ENCODE results near the gene RMDN3. TPM values are rescaled to one million over a fixed set of nuclear protein-coding genes. Genes with fewer than 3 reads are reported as not detected.

The RMDN3 gene
- 18.8 and 21.5 TPM in 2 replicates for total RNA-seq

GRCh38 chr15:40754883-40755811, at the start of gene RMDN3:
TSS of gene RMDN3 (minus strand) at chr15:40755254. CDS start at chr15:40754783, 471 bp downstream.

GRCh38 chr15:40769274-40770146, 14.5 kb upstream of the RMDN3 start, which contains the start of gene C15orf62:
TSS of gene C15orf62 (plus strand) at chr15:40769980. CDS start at chr15:40770496, 516 bp downstream.

GRCh38 chr15:40763801-40764628, 9.0 kb upstream of the RMDN3 start, which contains the start of gene GCHFR:
TSS of gene GCHFR (plus strand) at chr15:40764068. CDS start at chr15:40764181, 113 bp downstream.

GRCh38 chr15:40694688-40695468, 60.2 kb downstream of the RMDN3 start, which contains the start of gene RAD51:
TSS of gene RAD51 (plus strand) at chr15:40695174. CDS start at chr15:40698759, 3,585 bp downstream.

Other genes starting within 250 kb of the RMDN3 start
- gene CCDC32, start 190.2 kb downstream of the RMDN3 start, total RNA-seq, result 30.3 and 42.8 TPM in 2 replicates
- 7.0 and 13.2 TPM in 2 replicates for gene RPUSD2, start 186.0 kb downstream of the RMDN3 start, total RNA-seq
- gene KNL1, start 161.0 kb downstream of the RMDN3 start, total RNA-seq, result 5.5 and 8.8 TPM in 2 replicates
- 3.4 and 9.1 TPM in 2 replicates for gene RAD51, start 60.1 kb downstream of the RMDN3 start, total RNA-seq
- gene GCHFR, start 8.8 kb upstream of the RMDN3 start, total RNA-seq, result 1.3 and 11.2 TPM in 2 replicates
- under 0.01 and 0.36 TPM in 2 replicates for gene C15orf62, start 14.7 kb upstream of the RMDN3 start, total RNA-seq
- 11.2 and 12.8 TPM in 2 replicates for gene ZFYVE19, start 51.8 kb upstream of the RMDN3 start, total RNA-seq
- gene DNAJC17, start 52.2 kb upstream of the RMDN3 start, total RNA-seq, result 18.8 and 24.3 TPM in 2 replicates
- not detected in 2 replicates for gene PPP1R14D, start 73.5 kb upstream of the RMDN3 start, total RNA-seq
- gene SPINT1, start 88.8 kb upstream of the RMDN3 start, total RNA-seq, result 0.36 and 0.81 TPM in 2 replicates
- gene RHOV, start 119.0 kb upstream of the RMDN3 start, total RNA-seq, result not detected in 2 replicates
- 22.6 and 32.2 TPM in 2 replicates for gene VPS18, start 139.2 kb upstream of the RMDN3 start, total RNA-seq
- gene DLL4, start 174.1 kb upstream of the RMDN3 start, total RNA-seq, result 0.54 and 4.9 TPM in 2 replicates
- 48.0 and 56.2 TPM in 2 replicates for gene CHAC1, start 198.2 kb upstream of the RMDN3 start, total RNA-seq

Measured in cardiac atrium fibroblast (primary cell).